ENCODE data around the gene KDM5B. TPM values are rescaled to one million over a fixed set of nuclear protein-coding genes. Genes with fewer than 3 reads are reported as not detected.

The KDM5B gene
- total RNA-seq, 1 experiment from 2014 or later = 62.7 TPM

DNA sequence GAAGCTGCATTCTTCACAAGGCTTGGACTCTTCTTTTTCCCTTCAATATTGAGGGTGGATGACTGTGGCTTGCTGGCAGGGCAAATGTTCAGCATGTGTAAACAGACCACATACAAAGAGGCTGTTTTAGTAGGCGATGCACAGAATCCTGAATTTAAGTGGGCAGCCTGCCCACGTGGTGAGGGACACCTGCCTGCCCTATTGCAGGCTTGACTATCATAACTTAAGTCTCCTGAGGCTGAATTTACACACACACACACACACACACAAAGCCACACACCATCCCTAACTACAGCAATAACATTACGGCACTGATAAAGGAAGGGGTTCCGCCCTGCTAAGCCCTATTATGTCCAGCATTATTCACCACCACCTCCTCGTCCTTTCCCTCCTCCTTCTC, 113.9 kb downstream of the KDM5B start:
- H3K9me3 Mint-ChIP-seq (ENCODE audit: unreplicated experiment) = no peaks in the 10 kb centered on the region
- ChIA-PET POLR2A (no interaction called here), CTCF (no interaction called here)
- H3K27ac Mint-ChIP-seq (ENCODE audit: unreplicated experiment) = no peak overlapping the region
- H3K4me3 Mint-ChIP-seq (ENCODE audit: unreplicated experiment) = no peak overlapping the region
- Histone ChIP-seq H3K36me3 (ENCODE audit: control insufficient read depth, insufficient read depth, low read length) (no peaks in the 10 kb centered on the region), H3K27me3 (replicated peaks; ENCODE audit: control insufficient read depth, insufficient read depth, low read length) (no peaks in the 10 kb centered on the region; the same call in 1 of the 2 replicates), H3K4me1 (no peaks in the 10 kb centered on the region), H3K4me3 (ENCODE audit: low read depth, low read length) (no peak overlapping the region), H3K9me3 (no peaks in the 10 kb centered on the region)
- BruUV-seq (replicated peaks) = no TSS peak
- no peak for DNase-seq
- no peaks in the 10 kb centered on the region for H3K4me1 Mint-ChIP-seq (ENCODE audit: low read depth, unreplicated experiment)
- TF ChIP-seq, protein P1, sequence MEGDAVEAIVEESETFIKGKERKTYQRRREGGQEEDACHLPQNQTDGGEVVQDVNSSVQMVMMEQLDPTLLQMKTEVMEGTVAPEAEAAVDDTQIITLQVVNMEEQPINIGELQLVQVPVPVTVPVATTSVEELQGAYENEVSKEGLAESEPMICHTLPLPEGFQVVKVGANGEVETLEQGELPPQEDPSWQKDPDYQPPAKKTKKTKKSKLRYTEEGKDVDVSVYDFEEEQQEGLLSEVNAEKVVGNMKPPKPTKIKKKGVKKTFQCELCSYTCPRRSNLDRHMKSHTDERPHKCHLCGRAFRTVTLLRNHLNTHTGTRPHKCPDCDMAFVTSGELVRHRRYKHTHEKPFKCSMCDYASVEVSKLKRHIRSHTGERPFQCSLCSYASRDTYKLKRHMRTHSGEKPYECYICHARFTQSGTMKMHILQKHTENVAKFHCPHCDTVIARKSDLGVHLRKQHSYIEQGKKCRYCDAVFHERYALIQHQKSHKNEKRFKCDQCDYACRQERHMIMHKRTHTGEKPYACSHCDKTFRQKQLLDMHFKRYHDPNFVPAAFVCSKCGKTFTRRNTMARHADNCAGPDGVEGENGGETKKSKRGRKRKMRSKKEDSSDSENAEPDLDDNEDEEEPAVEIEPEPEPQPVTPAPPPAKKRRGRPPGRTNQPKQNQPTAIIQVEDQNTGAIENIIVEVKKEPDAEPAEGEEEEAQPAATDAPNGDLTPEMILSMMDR (IDR thresholded peaks at IDR 0.05; ENCODE audit: insufficient read depth in 1 of 2, low read depth in 1 of 2, low read length in 1 of 2, severe bottlenecking in 1 of 2, unreplicated experiment in 1 of 2) = no peak
- H3K36me3 Mint-ChIP-seq (ENCODE audit: insufficient read depth, unreplicated experiment) = no peaks in the 10 kb centered on the region
- intact Hi-C loops (cut with micrococcal nuclease; ENCODE audit: unreplicated experiment) = no loop called here
- peaks cover 18% of the 10 kb centered on the region for H3K27me3 Mint-ChIP-seq (ENCODE audit: insufficient read depth, unreplicated experiment)

GRCh38 chr1:202692959-202693555, 115.2 kb downstream of the KDM5B start:
- Mint-ChIP-seq H3K36me3 (ENCODE audit: insufficient read depth, unreplicated experiment) (no peaks in the 10 kb centered on the region), H3K4me1 (ENCODE audit: low read depth, unreplicated experiment) (no peaks in the 10 kb centered on the region)
- POLR2A ChIA-PET = no interaction called here

GRCh38 chr1:202691816-202692215, 116.4 kb downstream of the KDM5B start:
- no peaks in the 10 kb centered on the region for H3K9me3 ChIP-seq
- H3K36me3 ChIP-seq (ENCODE audit: control insufficient read depth, insufficient read depth, low read length) = no peaks in the 10 kb centered on the region
- ChIA-PET POLR2A (no interaction called here), CTCF (no interaction called here)
- Mint-ChIP-seq H3K4me3 (ENCODE audit: unreplicated experiment) (no peak overlapping the region), H3K36me3 (ENCODE audit: insufficient read depth, unreplicated experiment) (no peaks in the 10 kb centered on the region), H3K27me3 (ENCODE audit: insufficient read depth, unreplicated experiment) (peaks cover 30% of the 10 kb centered on the region), H3K4me1 (ENCODE audit: low read depth, unreplicated experiment) (no peaks in the 10 kb centered on the region), H3K9me3 (ENCODE audit: unreplicated experiment) (no peaks in the 10 kb centered on the region), H3K27ac (ENCODE audit: unreplicated experiment) (no peak overlapping the region)
- intact Hi-C loops (cut with micrococcal nuclease; ENCODE audit: unreplicated experiment) = no loop called here
- H3K4me3 ChIP-seq (ENCODE audit: low read depth, low read length) = no peak overlapping the region
- no peaks in the 10 kb centered on the region for H3K4me1 ChIP-seq
- H3K27me3 ChIP-seq (replicated peaks; ENCODE audit: control insufficient read depth, insufficient read depth, low read length) = no peaks in the 10 kb centered on the region
- no peak for DNase-seq
- no TSS peak for BruUV-seq (replicated peaks)
- TF ChIP-seq, protein P1 (IDR thresholded peaks at IDR 0.05; ENCODE audit: insufficient read depth in 1 of 2, low read depth in 1 of 2, low read length in 1 of 2, severe bottlenecking in 1 of 2, unreplicated experiment in 1 of 2) = no peak

More at GRCh38 chr1:202692959-202693555, 115.2 kb downstream of the KDM5B start:
- no peak overlapping the region for H3K4me3 Mint-ChIP-seq (ENCODE audit: unreplicated experiment)
- intact Hi-C loops (cut with micrococcal nuclease; ENCODE audit: unreplicated experiment) = loop anchor here (1.0 kb wide), 1 partner anchor 36 kb away; no protein-coding TSS in a partner anchor
- H3K9me3 Mint-ChIP-seq (ENCODE audit: unreplicated experiment) = no peaks in the 10 kb centered on the region
- H3K36me3 ChIP-seq (ENCODE audit: control insufficient read depth, insufficient read depth, low read length) = no peaks in the 10 kb centered on the region
- TF ChIP-seq, protein P1 (IDR thresholded peaks at IDR 0.05; ENCODE audit: insufficient read depth in 1 of 2, low read depth in 1 of 2, low read length in 1 of 2, severe bottlenecking in 1 of 2, unreplicated experiment in 1 of 2) = peak in 1 of 2 experiments; percentile 45
- CTCF ChIA-PET = interaction anchor here (0.7 to 0.9 kb wide), 2 partner anchors 32 to 35 kb away, joined by 3 to 5 read pairs; no protein-coding TSS in a partner anchor
- no peak overlapping the region for H3K4me3 ChIP-seq (ENCODE audit: low read depth, low read length)
- no TSS peak for BruUV-seq (replicated peaks)
- H3K9me3 ChIP-seq = no peaks in the 10 kb centered on the region
- no peaks in the 10 kb centered on the region for H3K27me3 ChIP-seq (replicated peaks; ENCODE audit: control insufficient read depth, insufficient read depth, low read length)
- DNase-seq = peak; percentile 66 to 81
- H3K4me1 ChIP-seq = no peaks in the 10 kb centered on the region
- H3K27ac Mint-ChIP-seq (ENCODE audit: unreplicated experiment) = no peak overlapping the region
- peaks cover 24% of the 10 kb centered on the region for H3K27me3 Mint-ChIP-seq (ENCODE audit: insufficient read depth, unreplicated experiment)
